ENCODE results near the gene CCL7. TPM values are rescaled to one million over a fixed set of nuclear protein-coding genes. Genes with fewer than 3 reads are reported as not detected.

CCL7 gene
- total and polyA plus RNA-seq, 10 donors, result not detected

DNA sequence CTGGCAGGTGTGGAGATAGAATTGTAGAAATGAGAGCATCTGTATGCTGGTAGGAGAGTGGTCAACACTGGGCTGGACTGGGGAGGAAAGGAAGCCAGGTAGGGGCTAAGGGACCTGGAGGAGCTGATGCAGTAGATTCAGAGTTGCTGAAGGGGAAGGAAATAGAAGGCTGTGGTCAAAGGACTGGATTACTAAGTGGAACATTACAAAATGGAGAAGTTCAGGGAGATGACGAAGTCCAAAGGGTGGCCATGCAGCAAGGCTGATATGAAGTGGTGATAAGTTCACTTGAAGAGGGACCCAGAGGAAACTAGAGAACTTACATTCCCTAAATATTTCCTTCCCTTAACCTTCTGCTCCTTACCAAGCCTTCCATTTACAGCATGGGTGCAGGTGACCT lies 23.6 kb upstream of the CCL7 start:
- peak overlapping the region in 7 of 8 donors; percentile 16 to 88 (median 70) for H3K27ac ChIP-seq
- H3K4me3 ChIP-seq, result peak overlapping the region in 1 of 8 donors; percentile 43
- TF ChIP-seq CTCF (IDR thresholded peaks at IDR 0.05 in 8 of 11, conservative IDR thresholded peaks at IDR 0.05 in 3 of 11) (no peak), POLR2AphosphoS5 (IDR thresholded peaks at IDR 0.05) (peak in 1 of 3 donors; percentile 44), POLR2A (IDR thresholded peaks at IDR 0.05) (no peak)
- H3K36me3 ChIP-seq, result no peaks in the 10 kb centered on the region
- peaks cover 27 to 98% (median 66%) of the 10 kb centered on the region in 6 donors for H3K4me1 ChIP-seq
- peaks cover 0 to 11% (median 0%) of the 10 kb centered on the region in 7 donors for H3K27me3 ChIP-seq (replicated peaks in 1 of 7)
- DNase-seq, result no peak
- no peaks in the 10 kb centered on the region for H3K9me3 ChIP-seq
- intact Hi-C loops (cut with DNase I; ENCODE audit: low total_unique reads), result no loop called here
- WGBS, 5 donors, result 26 to 38% (median 35%) methylated on average over 1 of the region's 1 CpG

DNA sequence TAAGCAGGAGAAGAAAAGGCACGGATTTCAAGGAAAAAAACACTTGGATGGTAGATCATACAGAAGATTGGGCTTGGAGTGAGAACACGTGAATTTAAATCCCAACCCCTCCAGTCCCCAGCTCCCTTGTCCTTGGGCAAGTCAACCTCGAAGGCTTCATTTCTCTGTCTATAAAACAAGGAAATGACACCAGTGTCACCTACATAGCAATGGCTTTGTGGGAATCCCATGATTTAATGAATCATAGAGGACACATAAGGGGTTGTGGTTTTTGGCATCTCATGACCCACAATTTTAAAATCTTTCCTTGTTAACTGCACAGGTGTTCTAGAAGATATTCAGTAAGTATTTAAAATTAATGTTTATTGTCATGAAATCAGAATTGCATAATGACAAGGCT lies 23.1 kb upstream of the CCL7 start:
- intact Hi-C loops (cut with DNase I; ENCODE audit: low total_unique reads), result no loop called here
- WGBS, 5 donors, result 43 to 71% (median 45%) methylated on average over 3 of the region's 3 CpGs
- peak overlapping the region in 1 of 8 donors; percentile 28 for H3K4me3 ChIP-seq

GRCh38 chr17:34248511-34249024 lies 21.5 kb upstream of the CCL7 start:
- DNase-seq, result no peak
- H3K4me1 ChIP-seq, result peaks cover 21 to 98% (median 62%) of the 10 kb centered on the region in 6 donors
- intact Hi-C loops (cut with DNase I; ENCODE audit: low total_unique reads), result no loop called here
- peak overlapping the region in 5 of 8 donors; percentile 42 to 88 (median 47) for H3K27ac ChIP-seq
- H3K27me3 ChIP-seq (replicated peaks in 1 of 7), result peaks cover 0 to 26% (median 0%) of the 10 kb centered on the region in 7 donors
- no peak overlapping the region for H3K4me3 ChIP-seq
- H3K9me3 ChIP-seq, result no peaks in the 10 kb centered on the region
- TF ChIP-seq POLR2A (IDR thresholded peaks at IDR 0.05) (no peak), CTCF (IDR thresholded peaks at IDR 0.05 in 8 of 11, conservative IDR thresholded peaks at IDR 0.05 in 3 of 11) (no peak), POLR2AphosphoS5 (IDR thresholded peaks at IDR 0.05) (no peak)
- 58 to 71% (median 70%) methylated on average over 6 of the region's 6 CpGs for WGBS, 5 donors
- H3K36me3 ChIP-seq, result no peaks in the 10 kb centered on the region

More for the DNA sequence above, 23.1 kb upstream of the CCL7 start:
- peaks cover 0 to 13% (median 0%) of the 10 kb centered on the region in 7 donors for H3K27me3 ChIP-seq (replicated peaks in 1 of 7)
- H3K27ac ChIP-seq, result peak overlapping the region in 7 of 8 donors; percentile 16 to 88 (median 70)
- H3K4me1 ChIP-seq, result peaks cover 25 to 98% (median 66%) of the 10 kb centered on the region in 6 donors
- TF ChIP-seq CTCF (IDR thresholded peaks at IDR 0.05 in 8 of 11, conservative IDR thresholded peaks at IDR 0.05 in 3 of 11) (no peak), POLR2AphosphoS5 (IDR thresholded peaks at IDR 0.05) (no peak), POLR2A (IDR thresholded peaks at IDR 0.05) (no peak)
- H3K9me3 ChIP-seq, result no peaks in the 10 kb centered on the region
- no peak for DNase-seq
- H3K36me3 ChIP-seq, result no peaks in the 10 kb centered on the region

DNA sequence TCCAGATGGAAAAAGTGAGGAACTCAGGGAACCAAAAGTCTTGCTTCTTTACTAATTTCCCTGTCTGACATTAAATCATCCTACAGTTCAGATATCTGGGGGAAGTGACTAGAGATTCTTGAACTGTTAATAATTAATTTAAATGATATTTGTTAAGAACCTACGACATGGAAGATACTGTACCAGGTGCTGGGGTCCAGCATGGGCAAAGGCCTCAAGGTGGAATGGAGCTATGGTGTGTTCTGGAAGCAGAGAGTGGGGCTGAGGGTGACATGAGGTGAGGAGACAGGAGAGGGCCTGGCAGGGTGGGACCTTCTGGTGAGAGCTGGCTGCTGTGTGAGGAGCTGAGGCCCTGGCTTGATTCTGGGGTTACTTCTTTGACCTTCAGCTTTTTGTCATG lies 21.0 kb upstream of the CCL7 start:
- peak overlapping the region in 5 of 8 donors; percentile 42 to 88 (median 47) for H3K27ac ChIP-seq
- H3K4me3 ChIP-seq, result no peak overlapping the region
- H3K27me3 ChIP-seq (replicated peaks in 1 of 7), result peaks cover 0 to 31% (median 0%) of the 10 kb centered on the region in 7 donors
- peaks cover 16 to 98% (median 60%) of the 10 kb centered on the region in 6 donors for H3K4me1 ChIP-seq
- no peaks in the 10 kb centered on the region for H3K9me3 ChIP-seq
- DNase-seq, result no peak
- TF ChIP-seq POLR2A (IDR thresholded peaks at IDR 0.05), result no peak
- TF ChIP-seq POLR2AphosphoS5 (IDR thresholded peaks at IDR 0.05), result no peak
- no peak for TF ChIP-seq CTCF (IDR thresholded peaks at IDR 0.05 in 8 of 11, conservative IDR thresholded peaks at IDR 0.05 in 3 of 11)
- 51 to 78% (median 63%) methylated on average over 1 of the region's 1 CpG for WGBS, 5 donors
- intact Hi-C loops (cut with DNase I; ENCODE audit: low total_unique reads), result no loop called here
- no peaks in the 10 kb centered on the region for H3K36me3 ChIP-seq
